ENCODE data around the gene TROAP. TPM values are rescaled to one million over a fixed set of nuclear protein-coding genes. Genes with fewer than 3 reads are reported as not detected.

TROAP gene
- total RNA-seq, 1 donor from 2014 or later: 1.4 TPM

DNA sequence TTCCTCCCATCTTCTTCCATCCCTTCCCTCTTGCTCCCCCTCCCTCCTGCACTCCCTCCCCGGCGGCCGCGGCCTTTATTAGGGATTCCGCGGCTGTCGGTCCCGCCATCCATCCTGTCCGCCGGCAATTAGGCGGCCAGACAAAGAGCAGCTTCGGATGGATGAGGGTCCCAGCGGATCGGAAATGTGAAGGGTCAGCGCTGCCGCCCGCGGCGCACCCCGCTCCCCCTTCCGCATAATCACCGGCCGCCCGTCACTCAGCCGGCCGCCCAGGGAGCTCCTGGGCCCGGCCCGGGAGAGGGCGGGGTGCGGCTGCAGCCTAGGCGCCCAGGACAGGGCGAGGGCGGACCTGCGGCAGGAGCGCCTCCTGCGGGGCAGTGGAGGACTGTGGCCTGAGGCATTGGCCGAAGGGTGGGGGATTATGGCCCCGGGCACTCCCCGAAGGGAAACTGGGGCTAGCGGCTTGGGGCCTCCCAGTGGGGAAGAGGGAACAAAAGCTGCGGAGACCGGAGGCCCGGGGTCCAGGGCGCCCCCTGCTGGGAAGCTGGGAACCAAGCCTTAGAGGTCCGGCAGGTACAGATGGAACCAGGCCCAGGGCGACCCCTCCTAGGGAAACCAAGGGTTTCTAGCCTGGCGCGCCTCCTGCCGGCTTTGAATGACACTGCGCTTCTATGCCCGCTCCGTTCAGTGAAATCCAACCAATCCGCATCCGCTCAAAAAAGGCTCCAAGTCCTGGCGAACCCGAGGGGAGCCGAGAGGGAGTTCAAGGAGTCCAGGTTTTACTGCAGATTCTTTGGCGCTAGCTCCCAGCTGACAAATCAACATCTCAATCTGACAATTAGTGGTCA, 19.2 kb downstream of the TROAP start:
- Histone ChIP-seq H3K36me3 (no peaks in the 10 kb centered on the region), H3K4me3 (peak overlapping the region; percentile 54), H3K27me3 (ENCODE audit: low read depth) (peaks cover 84% of the 10 kb centered on the region), H3K27ac (no peak overlapping the region), H3K9me3 (no peaks in the 10 kb centered on the region), H3K4me1 (peaks cover 50% of the 10 kb centered on the region)
- DNase-seq (peak; percentile 86), ATAC-seq (peak; percentile 71 to 78)
- TF ChIP-seq, protein P1, sequence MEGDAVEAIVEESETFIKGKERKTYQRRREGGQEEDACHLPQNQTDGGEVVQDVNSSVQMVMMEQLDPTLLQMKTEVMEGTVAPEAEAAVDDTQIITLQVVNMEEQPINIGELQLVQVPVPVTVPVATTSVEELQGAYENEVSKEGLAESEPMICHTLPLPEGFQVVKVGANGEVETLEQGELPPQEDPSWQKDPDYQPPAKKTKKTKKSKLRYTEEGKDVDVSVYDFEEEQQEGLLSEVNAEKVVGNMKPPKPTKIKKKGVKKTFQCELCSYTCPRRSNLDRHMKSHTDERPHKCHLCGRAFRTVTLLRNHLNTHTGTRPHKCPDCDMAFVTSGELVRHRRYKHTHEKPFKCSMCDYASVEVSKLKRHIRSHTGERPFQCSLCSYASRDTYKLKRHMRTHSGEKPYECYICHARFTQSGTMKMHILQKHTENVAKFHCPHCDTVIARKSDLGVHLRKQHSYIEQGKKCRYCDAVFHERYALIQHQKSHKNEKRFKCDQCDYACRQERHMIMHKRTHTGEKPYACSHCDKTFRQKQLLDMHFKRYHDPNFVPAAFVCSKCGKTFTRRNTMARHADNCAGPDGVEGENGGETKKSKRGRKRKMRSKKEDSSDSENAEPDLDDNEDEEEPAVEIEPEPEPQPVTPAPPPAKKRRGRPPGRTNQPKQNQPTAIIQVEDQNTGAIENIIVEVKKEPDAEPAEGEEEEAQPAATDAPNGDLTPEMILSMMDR (IDR thresholded peaks at IDR 0.05): peak; percentile 82
- intact Hi-C loops (cut with DNase I): no loop called here

DNA sequence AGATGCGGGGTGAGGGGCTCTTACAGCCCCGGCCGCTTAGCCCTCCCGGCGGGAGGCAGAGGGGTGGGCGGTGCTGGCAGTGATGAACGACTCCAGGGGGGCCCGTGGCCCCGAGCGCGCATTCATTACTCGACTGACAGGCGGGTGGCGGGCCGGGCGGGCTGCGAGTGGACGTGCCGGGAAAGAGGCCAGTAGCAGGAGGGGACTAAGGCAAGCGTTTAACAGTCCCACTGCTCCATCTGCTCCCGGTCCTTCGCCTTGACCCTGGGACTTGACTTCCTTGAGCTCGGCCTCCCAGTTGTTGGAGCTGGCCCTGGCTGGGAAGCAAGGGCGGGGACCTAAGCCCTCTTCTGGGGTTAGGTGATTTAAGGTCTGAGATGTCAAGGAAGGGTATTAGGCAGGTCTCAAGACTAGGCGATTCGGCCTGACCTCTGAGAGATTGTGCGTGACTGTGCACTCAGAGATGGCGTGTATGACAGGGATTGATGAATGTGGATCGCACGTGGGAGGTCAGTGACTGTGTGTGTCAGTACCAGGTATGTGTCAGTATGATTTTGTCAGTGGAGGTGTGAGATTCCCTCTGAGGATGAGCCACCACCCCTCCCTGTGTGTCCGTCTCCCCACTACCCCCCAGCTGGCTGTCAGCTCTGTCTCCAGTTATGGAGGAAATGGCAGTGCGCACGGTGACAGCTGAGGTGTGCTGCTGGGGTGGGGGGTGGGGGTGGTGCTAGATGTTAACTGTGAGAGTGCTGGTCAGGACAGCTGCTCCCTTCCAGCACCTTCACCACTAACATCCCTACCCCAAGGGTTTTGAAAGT, 20.1 kb downstream of the TROAP start:
- peak overlapping the region; percentile 54 for H3K4me3 ChIP-seq
- H3K9me3 ChIP-seq: no peaks in the 10 kb centered on the region
- DNase-seq (no peak), ATAC-seq (no peak)
- intact Hi-C loops (cut with DNase I): no loop called here
- H3K27ac ChIP-seq: no peak overlapping the region
- H3K36me3 ChIP-seq: no peaks in the 10 kb centered on the region
- H3K27me3 ChIP-seq (ENCODE audit: low read depth): peaks cover 86% of the 10 kb centered on the region
- H3K4me1 ChIP-seq: peaks cover 57% of the 10 kb centered on the region
- TF ChIP-seq, protein P1 (IDR thresholded peaks at IDR 0.05): no peak

DNA sequence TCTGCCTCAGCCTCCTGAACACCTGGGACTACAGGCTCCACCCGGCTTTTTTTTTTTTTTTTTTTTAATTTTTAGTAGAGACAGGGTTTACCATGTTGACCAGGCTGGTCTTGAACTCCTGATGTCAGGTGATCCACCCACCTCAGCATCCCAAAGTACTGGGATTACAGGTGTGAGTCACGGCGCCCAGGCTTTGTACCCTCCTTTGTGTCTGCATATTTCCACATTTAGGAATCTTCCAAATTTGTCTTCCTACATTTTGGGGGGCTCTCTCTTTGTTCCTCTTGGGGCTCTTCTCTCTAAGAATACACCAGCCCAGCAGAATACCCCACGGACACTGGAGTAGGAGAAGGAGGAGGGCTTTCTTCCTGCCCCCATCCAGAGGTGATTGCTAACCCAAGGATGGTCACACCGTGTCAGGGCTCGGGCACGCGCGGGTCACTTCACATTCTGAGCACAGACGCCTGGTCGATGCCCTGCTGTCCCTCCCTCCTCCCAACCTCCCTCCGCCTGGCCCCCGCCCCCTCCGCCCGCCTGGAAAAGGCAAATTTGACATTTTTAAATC, 21.5 kb downstream of the TROAP start:
- Histone ChIP-seq H3K4me1 (peaks cover 59% of the 10 kb centered on the region), H3K4me3 (no peak overlapping the region), H3K36me3 (no peaks in the 10 kb centered on the region), H3K27ac (no peak overlapping the region), H3K27me3 (ENCODE audit: low read depth) (peaks cover 86% of the 10 kb centered on the region), H3K9me3 (no peaks in the 10 kb centered on the region)
- DNase-seq (no peak), ATAC-seq (no peak)
- intact Hi-C loops (cut with DNase I): no loop called here
- TF ChIP-seq, protein P1 (IDR thresholded peaks at IDR 0.05): no peak

DNA sequence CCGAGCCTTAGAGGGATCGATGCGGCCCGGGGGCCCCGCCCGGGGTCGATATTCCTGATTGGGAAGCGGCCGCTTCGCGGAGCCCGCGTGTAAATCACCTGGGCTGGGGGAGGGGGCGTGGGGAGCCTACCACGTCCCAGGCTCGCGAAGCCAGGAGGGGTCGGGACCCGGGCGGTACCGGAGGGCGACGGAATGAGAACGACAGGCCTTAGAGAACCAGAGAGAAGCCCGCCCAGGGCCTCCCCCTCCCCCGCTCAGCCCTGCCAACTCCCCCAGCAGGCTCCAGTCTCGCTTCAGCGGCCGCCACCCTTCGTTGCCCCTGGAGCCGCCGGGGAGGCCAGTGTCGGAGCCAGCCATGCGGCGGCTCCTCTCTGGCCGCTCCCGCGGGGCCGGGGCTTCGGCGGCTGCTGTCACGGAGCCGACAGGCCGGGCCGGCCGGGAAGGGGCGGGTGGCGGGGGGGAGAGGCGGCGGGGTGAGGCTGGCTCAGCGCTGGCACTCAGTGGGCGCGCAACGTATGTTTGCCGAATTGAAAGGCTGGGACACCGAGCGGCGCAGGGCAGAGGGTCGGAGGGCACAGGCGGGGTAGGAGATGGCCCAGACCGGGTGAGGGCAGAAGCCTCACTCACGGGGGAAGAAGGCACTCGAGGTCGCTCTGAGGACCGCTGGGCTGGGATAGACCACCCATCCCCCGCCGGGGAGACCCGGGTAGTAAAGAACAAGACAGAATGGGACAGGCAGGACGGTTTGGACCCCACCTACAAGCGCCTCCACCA, 22.2 kb downstream of the TROAP start:
- Histone ChIP-seq H3K4me3 (peak overlapping the region; percentile 45), H3K27ac (no peak overlapping the region), H3K36me3 (no peaks in the 10 kb centered on the region), H3K9me3 (no peaks in the 10 kb centered on the region), H3K27me3 (ENCODE audit: low read depth) (peaks cover 89% of the 10 kb centered on the region), H3K4me1 (peaks cover 59% of the 10 kb centered on the region)
- intact Hi-C loops (cut with DNase I): no loop called here
- TF ChIP-seq, protein P1 (IDR thresholded peaks at IDR 0.05): no peak
- no peak for DNase-seq
- ATAC-seq: peak in 1 of 2 donors; percentile 26
